OCI-LY3 (cell line): ENCODE data around the gene SLX4.

Source experiments
- CTCF ChIP-seq: fragments of 200-600, 300-600 bp; sonication (generic); IDR thresholded peaks from 2 replicates; pipeline ENCODE4 v1.5.1; 2014; ENCODE audit warnings: antibody characterized with exemption, low read length, low read depth
- EZH2phosphoT487 ChIP-seq: fragments of 200-600 bp; shearing (Covaris generic); IDR thresholded peaks from 2 replicates; pipeline ENCODE4 v1.6.1; 2018; ENCODE audit warnings: antibody characterized with exemption, mixed run types, low read depth

- no peak for TF ChIP-seq CTCF
- TF ChIP-seq EZH2phosphoT487, result no peak
Observed at GRCh38 chr16:3548445-3548844, 63.0 kb downstream of the SLX4 start.
